Smooth muscle cell (in vitro differentiated cells): ENCODE data around the gene CDAN1. TPM values are rescaled to one million over a fixed set of nuclear protein-coding genes. Genes with fewer than 3 reads are reported as not detected.
"Not testable (repeated sequence)": the region's sequence is repeated elsewhere in the genome, so short reads cannot be mapped to it uniquely, and the experiment has no call there.

Experiments
- DNase-seq: peaks from one replicate; lab custom pipeline; 2025; ENCODE audit not compliant: unreplicated experiment; lab: John Stamatoyannopoulos, UW
- H2AFZ ChIP-seq: fragments of 200-600 bp; sonication (generic); 2 replicates; pipeline ENCODE4 v1.6.0; 2016; ENCODE audit warnings: antibody characterized with exemption, low read depth, mild to moderate bottlenecking
- H3F3A ChIP-seq: fragments of 200-600 bp; sonication (generic); 2 replicates; pipeline ENCODE4 v1.6.0; 2017; ENCODE audit warnings: antibody characterized with exemption, low read depth
- H3K27ac ChIP-seq: fragments of 200-600 bp; sonication (generic); 2 replicates; pipeline ENCODE4 v1.5.1; 2016; ENCODE audit warnings: low read depth, mild to moderate bottlenecking
- H3K27me3 ChIP-seq: fragments of 200-600 bp; sonication (generic); 2 replicates; pipeline ENCODE4 v1.6.1; 2016; ENCODE audit warnings: low read depth, mild to moderate bottlenecking
- H3K36me3 ChIP-seq: fragments of 200-600 bp; sonication (generic); 2 replicates; pipeline ENCODE4 v1.5.1; 2016; ENCODE audit warnings: low read depth
- H3K4me1 ChIP-seq: fragments of 200-600 bp; sonication (generic); 2 replicates; pipeline ENCODE4 v1.5.1; 2016; ENCODE audit warnings: low read depth
- H3K4me2 ChIP-seq: fragments of 200-600 bp; sonication (generic); 2 replicates; pipeline ENCODE4 v1.6.0; 2016; ENCODE audit warnings: mild to moderate bottlenecking
- H3K4me3 ChIP-seq: fragments of 200-600 bp; sonication (generic); 2 replicates; pipeline ENCODE4 v1.5.1; 2016; ENCODE audit warnings: mild to moderate bottlenecking
- H3K79me2 ChIP-seq: fragments of 200-600 bp; sonication (generic); 2 replicates; pipeline ENCODE4 v1.6.0; 2016; ENCODE audit warnings: low read depth, mild to moderate bottlenecking
- H3K9ac ChIP-seq: fragments of 200-600 bp; sonication (generic); 2 replicates; pipeline ENCODE4 v1.6.0; 2016; ENCODE audit warnings: low read depth
- H3K9me3 ChIP-seq: fragments of 200-600 bp; sonication (generic); replicated peaks from 2 replicates; pipeline ENCODE4 v1.5.1; 2016; ENCODE audit warnings: low read depth
- H4K20me1 ChIP-seq: fragments of 200-600 bp; sonication (generic); 2 replicates; pipeline ENCODE4 v1.6.0; 2016; ENCODE audit warnings: low read depth
- CTCF ChIP-seq: fragments of 200-600 bp; sonication (generic); IDR thresholded peaks from 2 replicates; pipeline ENCODE4 v1.5.1; 2017; ENCODE audit warnings: borderline replicate concordance, mild to moderate bottlenecking, antibody characterized with exemption; ENCODE audit not compliant: insufficient read depth, poor library complexity, severe bottlenecking
- WGBS: methylation state at CpG from one replicate; pipeline ENCODE4 v1.1.7; 2016; ENCODE audit warnings: low lambda C conversion rate; 5-methylcytosine and 5-hydroxymethylcytosine counted together
- polyA plus RNA-seq: library from polyadenylated mRNA; unstranded; fragments of >200 nt; fragmentation: Nextera tagmentation; extraction: Ambion mirVana; gene quantifications from 2 replicates; pipeline ENCODE4 v1.2.1, GENCODE V29; 2016
- total RNA-seq: library from RNA; depleted of rRNA; stranded (reverse); fragments of >200 nt; gene quantifications from 2 replicates; pipeline ENCODE4 v1.2.3, GENCODE V29; 2014

CDAN1 gene
- total and polyA plus RNA-seq, 2 experiments from 2014 or later: 6.1 to 6.9 TPM

- no peak overlapping the region for H3K4me2 ChIP-seq
- no peak overlapping the region for H3K27ac ChIP-seq
- TF ChIP-seq CTCF: no peak
- H3F3A ChIP-seq: no peaks in the 10 kb centered on the region
- no peak overlapping the region for H3K9ac ChIP-seq
- WGBS: over 99% methylated on average over 4 of the region's 4 CpGs
- H4K20me1 ChIP-seq: no peaks in the 10 kb centered on the region
- H3K4me3 ChIP-seq: no peak overlapping the region
- no peak for DNase-seq
- H3K9me3 ChIP-seq: no peaks in the 10 kb centered on the region
- no peaks in the 10 kb centered on the region for H3K4me1 ChIP-seq
- H2AFZ ChIP-seq: no peak overlapping the region
- peaks cover 12% of the 10 kb centered on the region for H3K36me3 ChIP-seq
- no peaks in the 10 kb centered on the region for H3K27me3 ChIP-seq
- H3K79me2 ChIP-seq: no peaks in the 10 kb centered on the region
Observed at GRCh38 chr15:42782716-42783115, 45.8 kb upstream of the CDAN1 start.

GRCh38 chr15:42775416-42775815 lies 38.5 kb upstream of the CDAN1 start:
- no peak overlapping the region for H2AFZ ChIP-seq
- H4K20me1 ChIP-seq: no peaks in the 10 kb centered on the region

GRCh38 chr15:42772901-42773300 lies 36.0 kb upstream of the CDAN1 start:
- H3K36me3 ChIP-seq: peaks cover 3% of the 10 kb centered on the region
- DNase-seq: no peak
- 96% methylated on average over 2 of the region's 2 CpGs for WGBS
- H3F3A ChIP-seq: no peaks in the 10 kb centered on the region
- no peaks in the 10 kb centered on the region for H3K27me3 ChIP-seq
- H3K79me2 ChIP-seq: no peaks in the 10 kb centered on the region
- no peak overlapping the region for H3K9ac ChIP-seq
- H3K9me3 ChIP-seq: no peaks in the 10 kb centered on the region
- H3K27ac ChIP-seq: no peak overlapping the region
- no peaks in the 10 kb centered on the region for H3K4me1 ChIP-seq
- TF ChIP-seq CTCF: no peak
- no peak overlapping the region for H3K4me3 ChIP-seq
- no peaks in the 10 kb centered on the region for H4K20me1 ChIP-seq
- H3K4me2 ChIP-seq: no peak overlapping the region
- H2AFZ ChIP-seq: no peak overlapping the region

More at GRCh38 chr15:42775416-42775815, 38.5 kb upstream of the CDAN1 start:
- no peaks in the 10 kb centered on the region for H3K27me3 ChIP-seq
- 85% methylated on average over 2 of the region's 2 CpGs for WGBS
- no peaks in the 10 kb centered on the region for H3K79me2 ChIP-seq
- H3K4me2 ChIP-seq: no peak overlapping the region
- no peaks in the 10 kb centered on the region for H3F3A ChIP-seq
- no peak overlapping the region for H3K4me3 ChIP-seq
- no peak overlapping the region for H3K9ac ChIP-seq
- no peak overlapping the region for H3K27ac ChIP-seq
- DNase-seq: no peak
- no peaks in the 10 kb centered on the region for H3K9me3 ChIP-seq
- H3K36me3 ChIP-seq: peaks cover 3% of the 10 kb centered on the region
- TF ChIP-seq CTCF: no peak
- no peaks in the 10 kb centered on the region for H3K4me1 ChIP-seq

DNA sequence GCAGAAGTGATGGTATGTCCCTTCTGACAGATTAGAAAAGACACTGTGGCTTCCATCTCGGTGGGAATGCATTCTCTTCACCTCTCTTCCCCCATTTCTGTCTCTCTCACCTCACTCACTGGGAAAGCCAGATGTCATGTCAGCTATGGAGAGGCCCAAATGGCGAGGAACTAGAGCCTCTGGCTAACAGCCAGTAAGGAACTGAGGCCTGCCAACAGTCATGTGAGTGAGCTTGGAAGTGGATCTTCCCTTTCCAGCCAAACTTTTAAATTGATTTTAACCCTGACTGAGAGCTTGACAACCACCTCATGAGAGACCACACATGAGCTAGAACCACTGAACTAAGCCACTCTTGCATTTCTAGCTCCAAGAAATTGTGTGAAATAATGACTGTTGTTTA lies 35.2 kb upstream of the CDAN1 start:
- Histone ChIP-seq H2AFZ (no peak overlapping the region), H3F3A (no peaks in the 10 kb centered on the region), H3K79me2 (no peaks in the 10 kb centered on the region), H3K9me3 (no peaks in the 10 kb centered on the region), H3K9ac (no peak overlapping the region), H4K20me1 (no peaks in the 10 kb centered on the region), H3K4me1 (no peaks in the 10 kb centered on the region), H3K27me3 (no peaks in the 10 kb centered on the region), H3K4me2 (no peak overlapping the region), H3K27ac (no peak overlapping the region), H3K4me3 (no peak overlapping the region), H3K36me3 (peaks cover 3% of the 10 kb centered on the region)
- DNase-seq: no peak
- 86% methylated on average over 2 of the region's 2 CpGs for WGBS
- no peak for TF ChIP-seq CTCF

DNA sequence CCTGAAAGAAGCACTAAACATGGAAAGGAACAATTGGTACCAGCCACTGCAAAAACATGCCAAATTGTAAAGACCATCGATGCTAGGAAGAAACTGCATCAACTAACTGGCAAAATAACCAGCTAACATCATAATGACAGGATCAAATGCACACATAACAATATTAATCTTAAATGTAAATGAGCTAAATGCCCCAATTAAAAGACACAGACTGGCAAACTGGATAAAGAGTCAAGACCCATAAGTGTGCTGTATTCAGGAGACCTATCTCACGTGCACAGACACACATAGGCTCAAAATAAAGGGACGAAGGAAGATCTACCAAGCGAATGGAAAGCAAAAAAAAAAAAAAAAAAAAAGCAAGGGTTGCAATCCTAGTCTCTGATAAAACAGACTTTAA lies 29.2 kb upstream of the CDAN1 start:
- not testable (repeated sequence) for H3K36me3 ChIP-seq, H4K20me1 ChIP-seq, H3K27me3 ChIP-seq, H3K27ac ChIP-seq, DNase-seq, H3K9ac ChIP-seq, H3K4me3 ChIP-seq, H3K4me1 ChIP-seq, H3K79me2 ChIP-seq, H3K4me2 ChIP-seq, H2AFZ ChIP-seq, H3F3A ChIP-seq, H3K9me3 ChIP-seq
- WGBS: 98% methylated on average over 4 of the region's 4 CpGs

DNA sequence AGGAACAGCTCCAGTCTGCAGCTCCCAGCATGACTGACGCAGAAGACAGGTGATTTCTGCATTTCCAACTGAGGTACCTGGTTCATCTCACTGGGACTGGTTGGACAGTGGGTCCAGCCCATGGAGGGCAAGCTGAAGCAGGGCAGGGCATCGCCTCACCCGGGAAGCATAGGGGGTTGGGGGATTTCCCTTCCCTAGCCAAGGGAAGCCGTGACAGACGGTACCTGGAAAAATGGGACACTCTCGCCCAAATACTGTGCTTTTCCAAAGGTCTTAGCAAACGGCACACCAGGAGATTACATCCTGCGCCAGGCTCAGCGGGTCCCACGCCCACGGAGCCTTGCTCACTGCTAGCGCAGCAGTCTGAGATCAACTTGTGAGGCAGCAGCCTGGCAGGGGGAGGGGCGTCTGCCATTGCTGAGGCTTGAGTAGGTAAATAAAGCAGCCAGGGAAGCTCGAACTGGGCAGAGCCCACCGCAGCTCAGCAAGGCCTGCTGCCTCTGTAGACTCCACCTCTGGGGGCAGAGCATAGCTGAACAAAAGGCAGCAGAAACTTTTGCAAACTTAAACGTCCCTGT lies 27.3 kb upstream of the CDAN1 start:
- H2AFZ ChIP-seq, H3K9ac ChIP-seq, H4K20me1 ChIP-seq, DNase-seq, H3F3A ChIP-seq, H3K27ac ChIP-seq, H3K4me3 ChIP-seq, H3K4me1 ChIP-seq, H3K27me3 ChIP-seq, H3K79me2 ChIP-seq: not testable (repeated sequence)
- WGBS: 58% methylated on average over 16 of the region's 16 CpGs
- Histone ChIP-seq H3K4me2 (peak overlapping the region; percentile 55), H3K9me3 (peaks cover 11% of the 10 kb centered on the region), H3K36me3 (peaks cover 11% of the 10 kb centered on the region)
